ENCODE results near the gene LZTR1.
A peak's percentile ranks its signal among the peaks of the same experiment; 100 is the strongest.

The LZTR1 gene

DNA sequence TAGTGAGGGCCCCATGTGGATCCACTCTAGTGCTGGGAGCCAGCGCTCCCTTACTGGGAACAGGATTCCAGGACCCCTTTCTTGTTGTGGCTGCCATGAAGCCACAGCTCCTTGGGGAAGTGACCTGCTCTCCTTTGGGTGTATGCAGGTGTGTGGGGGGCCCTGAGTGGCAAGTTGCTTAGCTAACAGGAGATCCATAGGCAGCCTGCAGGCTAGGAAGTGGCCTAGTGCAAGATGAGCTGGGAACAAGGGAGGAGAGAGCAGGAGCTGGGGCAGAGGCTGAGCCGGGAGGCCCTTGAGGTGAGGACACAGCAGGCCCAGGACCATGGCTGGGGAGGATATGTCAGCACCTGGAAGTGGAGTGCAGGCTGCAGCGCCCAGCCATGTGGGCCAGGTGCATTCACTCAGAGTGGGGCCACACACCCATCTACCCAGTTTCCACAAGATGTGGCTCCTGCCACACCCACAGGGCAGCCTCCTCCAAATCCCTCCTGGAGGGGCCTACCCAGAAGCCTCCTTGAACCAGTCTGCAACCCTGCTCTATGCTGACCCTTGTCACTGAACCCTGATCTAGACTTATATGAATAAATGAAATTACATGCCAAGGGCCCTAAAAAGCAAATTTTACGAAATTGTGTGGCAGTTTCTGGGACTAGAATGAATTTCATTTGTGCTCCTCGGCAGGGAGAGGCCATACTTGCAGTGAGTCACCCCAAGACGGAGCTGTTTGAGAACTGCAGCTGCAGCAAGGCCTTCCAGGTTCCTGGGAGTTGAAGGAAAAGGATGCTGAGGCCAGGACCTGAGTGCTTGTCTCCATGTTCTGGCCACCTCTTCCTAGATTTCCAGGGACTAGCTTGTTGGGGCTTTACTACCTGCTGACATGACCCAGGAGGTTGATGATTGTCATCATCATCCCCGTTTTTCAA is 16.6 kb downstream of the LZTR1 start:
- H2AFZ ChIP-seq (ENCODE audit: low read length) = no peak overlapping the region
- H3K4me3 ChIP-seq (ENCODE audit: low read length, poor library complexity, severe bottlenecking) = no peak overlapping the region
- H3K9me3 ChIP-seq (ENCODE audit: insufficient read depth, low read depth, low read length) = no peaks in the 10 kb centered on the region
- peaks cover 18% of the 10 kb centered on the region for H4K20me1 ChIP-seq (ENCODE audit: insufficient read depth, low read length, poor library complexity, severe bottlenecking)
- TF ChIP-seq EZH2phosphoT487 (IDR thresholded peaks at IDR 0.05; ENCODE audit: borderline replicate concordance) (no peak), CTCF (conservative IDR thresholded peaks at IDR 0.05; ENCODE audit: low read length) (no peak)
- no peaks in the 10 kb centered on the region; the same call in 1 of the 2 replicates for H3K36me3 ChIP-seq (ENCODE audit: insufficient read depth, low read length)
- H3F3A ChIP-seq (ENCODE audit: low read depth) = peaks cover 3% of the 10 kb centered on the region
- no peak overlapping the region for H3K4me2 ChIP-seq (ENCODE audit: low read depth, low read length, poor library complexity, severe bottlenecking)
- H3K27me3 ChIP-seq (ENCODE audit: insufficient read depth, low read length, poor library complexity, severe bottlenecking) = no peaks in the 10 kb centered on the region
- no peaks in the 10 kb centered on the region for H3K9me2 ChIP-seq (replicated peaks; ENCODE audit: low read depth, low read length)
- H3K79me2 ChIP-seq (ENCODE audit: insufficient read depth, low read length) = peaks cover 34% of the 10 kb centered on the region
- peaks cover 17% of the 10 kb centered on the region for H3K4me1 ChIP-seq (ENCODE audit: insufficient read depth, low read length, poor library complexity, severe bottlenecking)
- H3K9ac ChIP-seq (ENCODE audit: low read depth, low read length, poor library complexity, severe bottlenecking) = peak overlapping the region; percentile 97

DNA sequence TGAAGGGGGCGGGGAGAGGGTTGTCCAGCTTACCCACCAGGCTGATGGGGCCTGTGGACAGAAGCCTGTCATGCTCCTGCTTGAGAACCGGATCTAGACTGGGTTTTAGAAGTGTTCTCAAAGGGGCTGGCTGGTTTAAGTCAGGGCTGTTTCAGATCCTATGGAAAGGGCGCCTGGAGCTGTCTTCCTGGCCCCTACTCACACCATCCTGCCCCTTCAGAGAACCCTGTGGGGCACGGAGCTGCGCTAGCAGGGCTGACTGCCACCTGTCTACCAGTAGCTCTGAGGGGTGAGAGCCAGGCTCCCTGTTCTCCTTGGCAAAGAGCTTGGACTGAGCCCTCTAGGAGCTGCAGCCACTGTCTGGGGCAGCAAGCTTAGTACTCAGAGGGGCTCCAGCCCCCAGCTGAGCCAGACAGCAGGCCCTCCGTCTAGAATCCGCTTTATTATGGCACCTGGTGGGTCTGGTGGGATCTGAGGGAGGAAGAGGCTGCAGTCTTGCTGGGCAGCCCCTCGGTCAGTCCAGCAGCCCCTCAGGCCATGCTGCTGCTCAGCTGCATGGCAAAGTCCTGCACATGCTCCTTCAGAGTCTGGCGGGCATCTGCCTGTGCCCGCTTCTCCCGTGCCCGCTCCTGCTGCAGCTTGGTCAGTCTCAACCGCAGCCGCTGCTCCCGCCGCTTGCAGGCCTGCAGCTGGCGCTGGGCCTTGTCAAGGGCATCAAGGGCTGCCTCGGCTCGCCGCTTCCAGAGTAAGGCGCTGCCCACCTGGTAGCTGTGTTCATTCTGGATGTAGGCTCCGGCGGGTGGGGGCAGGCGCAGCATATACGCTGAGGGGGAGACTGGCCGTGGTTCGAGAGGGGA is 17.5 kb downstream of the LZTR1 start:
- TF ChIP-seq EZH2phosphoT487 (IDR thresholded peaks at IDR 0.05; ENCODE audit: borderline replicate concordance) (no peak), CTCF (conservative IDR thresholded peaks at IDR 0.05; ENCODE audit: low read length) (no peak)
- H2AFZ ChIP-seq (ENCODE audit: low read length) = no peak overlapping the region
- no peaks in the 10 kb centered on the region for H3K27me3 ChIP-seq (ENCODE audit: insufficient read depth, low read length, poor library complexity, severe bottlenecking)
- H3K9ac ChIP-seq (ENCODE audit: low read depth, low read length, poor library complexity, severe bottlenecking) = peak overlapping the region; percentile 97
- H3K9me3 ChIP-seq (ENCODE audit: insufficient read depth, low read depth, low read length) = no peaks in the 10 kb centered on the region
- H3K36me3 ChIP-seq (ENCODE audit: insufficient read depth, low read length) = no peaks in the 10 kb centered on the region; the same call in 1 of the 2 replicates
- peaks cover 3% of the 10 kb centered on the region for H3F3A ChIP-seq (ENCODE audit: low read depth)
- peaks cover 34% of the 10 kb centered on the region for H3K79me2 ChIP-seq (ENCODE audit: insufficient read depth, low read length)
- H3K4me2 ChIP-seq (ENCODE audit: low read depth, low read length, poor library complexity, severe bottlenecking) = peak overlapping the region; percentile 86
- peaks cover 19% of the 10 kb centered on the region for H3K4me1 ChIP-seq (ENCODE audit: insufficient read depth, low read length, poor library complexity, severe bottlenecking)
- H3K9me2 ChIP-seq (replicated peaks; ENCODE audit: low read depth, low read length) = no peaks in the 10 kb centered on the region
- H3K4me3 ChIP-seq (ENCODE audit: low read length, poor library complexity, severe bottlenecking) = peak overlapping the region; percentile 95
- peaks cover 18% of the 10 kb centered on the region for H4K20me1 ChIP-seq (ENCODE audit: insufficient read depth, low read length, poor library complexity, severe bottlenecking)

- Histone ChIP-seq H2AFZ (ENCODE audit: low read length) (no peak overlapping the region), H3K9me3 (ENCODE audit: insufficient read depth, low read depth, low read length) (no peaks in the 10 kb centered on the region), H4K20me1 (ENCODE audit: insufficient read depth, low read length, poor library complexity, severe bottlenecking) (peaks cover 18% of the 10 kb centered on the region), H3K79me2 (ENCODE audit: insufficient read depth, low read length) (peaks cover 34% of the 10 kb centered on the region), H3K27me3 (ENCODE audit: insufficient read depth, low read length, poor library complexity, severe bottlenecking) (no peaks in the 10 kb centered on the region), H3K36me3 (ENCODE audit: insufficient read depth, low read length) (no peaks in the 10 kb centered on the region; the same call in 1 of the 2 replicates), H3K4me3 (ENCODE audit: low read length, poor library complexity, severe bottlenecking) (peak overlapping the region; percentile 95), H3F3A (ENCODE audit: low read depth) (peaks cover 3% of the 10 kb centered on the region), H3K4me2 (ENCODE audit: low read depth, low read length, poor library complexity, severe bottlenecking) (peak overlapping the region; percentile 86), H3K9me2 (replicated peaks; ENCODE audit: low read depth, low read length) (no peaks in the 10 kb centered on the region), H3K9ac (ENCODE audit: low read depth, low read length, poor library complexity, severe bottlenecking) (peak overlapping the region; percentile 97), H3K4me1 (ENCODE audit: insufficient read depth, low read length, poor library complexity, severe bottlenecking) (peaks cover 19% of the 10 kb centered on the region)
- TF ChIP-seq CTCF (conservative IDR thresholded peaks at IDR 0.05; ENCODE audit: low read length) = no peak
- no peak for TF ChIP-seq EZH2phosphoT487 (IDR thresholded peaks at IDR 0.05; ENCODE audit: borderline replicate concordance)
Observed at GRCh38 chr22:21000207-21000986, 18.3 kb downstream of the LZTR1 start.
